Sigmoid colon (tissue), 7 donors: ENCODE measurements around the gene PCDHGA12. TPM values are rescaled to one million over a fixed set of nuclear protein-coding genes. Genes with fewer than 3 reads are reported as not detected.

Experiments
- DNase-seq: peaks from one replicate; pipeline ENCODE4 v3.0.0-alpha.2; 2019
- H3K27ac ChIP-seq, 4 donors: fragments of 200-600 bp; sonication (generic); one replicate each; pipeline ENCODE4 v1.5.1; 2016 to 2019; ENCODE audit warnings: mild to moderate bottlenecking in 1 of 4
- H3K27me3 ChIP-seq, 3 donors: fragments of 200-600 bp; sonication (generic); one replicate each; pipeline ENCODE4 v1.5.1; 2019; ENCODE audit warnings: mild to moderate bottlenecking in 1 of 3
- H3K36me3 ChIP-seq, 4 donors: fragments of 200-600 bp; sonication (generic); one replicate each; pipeline ENCODE4 v1.5.1; 2016 to 2019
- H3K4me1 ChIP-seq, 4 donors: fragments of 200-600 bp; sonication (generic); one replicate each; pipeline ENCODE4 v1.5.1; 2017 to 2019
- H3K4me3 ChIP-seq, 4 donors: fragments of 200-600 bp; sonication (generic); one replicate each; pipeline ENCODE4 v1.5.1; 2017 to 2019; ENCODE audit warnings: mild to moderate bottlenecking in 2 of 4, moderate library complexity in 1 of 4
- H3K9me3 ChIP-seq, 4 donors: fragments of 200-600 bp in 3 of 4; sonication (generic) in 3 of 4; one replicate each; pipeline versions ENCODE4 v1.5.1 to v1.6.1; 2013 to 2019
- CTCF ChIP-seq, 4 experiments: fragments of 450-650 bp in 3 of 4; fragments of 200-600 bp in 1 of 4; IDR thresholded peaks; one replicate each; pipeline ENCODE4 v1.5.1; 2016 to 2019; ENCODE audit warnings: antibody characterized with exemption in 4 of 4, mild to moderate bottlenecking in 3 of 4, moderate library complexity in 2 of 4
- EP300 ChIP-seq, 4 donors: sonication (generic); formaldehyde crosslinking; IDR thresholded peaks; one replicate each; pipeline ENCODE4 v1.6.1; 2017; ENCODE audit warnings: antibody characterized with exemption in 4 of 4
- POLR2A ChIP-seq, 2 donors: fragments of 450-650 bp; IDR thresholded peaks; one replicate each; pipeline ENCODE4 v1.6.1; 2016; ENCODE audit warnings: antibody characterized with exemption in 2 of 2, mild to moderate bottlenecking in 2 of 2, moderate library complexity in 2 of 2
- POLR2AphosphoS5 ChIP-seq, 4 donors: sonication (generic); formaldehyde crosslinking; IDR thresholded peaks; one replicate each; pipeline ENCODE4 v1.6.1; 2017; ENCODE audit warnings: antibody characterized with exemption in 4 of 4
- WGBS, 2 donors: extraction: QIAGEN DNeasy Blood & Tissue Kit; methylation state at CpG; one replicate each; pipeline ENCODE4 v1.1.7; 2013; 5-methylcytosine and 5-hydroxymethylcytosine counted together
- intact Hi-C: fragments of 100-400 bp; cut with DNase I; formaldehyde crosslinking; loops from one replicate; pipeline ENCODE4 v1.15.1; 2023
- polyA plus RNA-seq, 3 donors: library from polyadenylated mRNA; stranded (reverse); fragments of 200-250 nt; gene quantifications; one replicate each; pipeline ENCODE4 v1.2.3, GENCODE V29; 2013
- total RNA-seq, 4 donors: library from RNA; depleted of rRNA; stranded (reverse); fragments of >200 nt; gene quantifications; one replicate each; pipeline ENCODE4 v1.1.0, GENCODE V29; 2016
- donor health status: healthy with polysubstance abuse.
- donor health status: Bipolar disorder and iron deficiency.
- donor health status: healthy.

Gene PCDHGA12
- total and polyA plus RNA-seq, 7 donors, result 0.80 to 14.1 (median 8.7) TPM; not detected in 2

GRCh38 chr5:141441571-141442170 lies 11.4 kb downstream of the PCDHGA12 start:
- Histone ChIP-seq H3K4me3 (no peak overlapping the region), H3K27me3 (no peaks in the 10 kb centered on the region), H3K9me3 (peaks cover 12 to 56% (median 30%) of the 10 kb centered on the region in 4 donors), H3K27ac (no peak overlapping the region), H3K4me1 (no peaks in the 10 kb centered on the region), H3K36me3 (peaks cover 0 to 4% (median 0%) of the 10 kb centered on the region in 4 donors)
- no peak for TF ChIP-seq POLR2AphosphoS5 (IDR thresholded peaks at IDR 0.05)
- no peak for TF ChIP-seq CTCF (IDR thresholded peaks at IDR 0.05)
- no peak for TF ChIP-seq EP300 (IDR thresholded peaks at IDR 0.05)
- no peak for TF ChIP-seq POLR2A (IDR thresholded peaks at IDR 0.05)
- intact Hi-C loops, result no loop called here
- no peak for DNase-seq
- WGBS, 2 donors, result 59 to 78% methylated on average over 50 of the region's 50 CpGs

- TF ChIP-seq POLR2AphosphoS5 (IDR thresholded peaks at IDR 0.05) (no peak), POLR2A (IDR thresholded peaks at IDR 0.05) (no peak), EP300 (IDR thresholded peaks at IDR 0.05) (no peak), CTCF (IDR thresholded peaks at IDR 0.05) (no peak)
- H3K4me1 ChIP-seq, result no peaks in the 10 kb centered on the region
Measured at GRCh38 chr5:141465351-141465750, 35.0 kb downstream of the PCDHGA12 start.

GRCh38 chr5:141475625-141476131 lies 45.4 kb downstream of the PCDHGA12 start, which contains the start of gene PCDHGC3:
PCDHGC3 (plus strand) TSS chr5:141475966; CDS start chr5:141476117, 151 bp downstream.
- Histone ChIP-seq H3K27me3 (no peaks in the 10 kb centered on the region), H3K4me3 (peak within 1 kb of the TSS; percentile 60 to 72 (median 61)), H3K27ac (peak within 1 kb of the TSS; percentile 84 to 93 (median 90)), H3K4me1 (peaks cover 0 to 47% (median 45%) of the 10 kb centered on the region in 4 donors), H3K36me3 (no peaks in the 10 kb centered on the region), H3K9me3 (no peaks in the 10 kb centered on the region)
- peak; percentile 99 for DNase-seq
- TF ChIP-seq POLR2A (IDR thresholded peaks at IDR 0.05) (peak; percentile 73 to 75), CTCF (IDR thresholded peaks at IDR 0.05) (peak in 1 of 4 experiments; percentile 41), POLR2AphosphoS5 (IDR thresholded peaks at IDR 0.05) (peak; percentile 76 to 85 (median 82)), EP300 (IDR thresholded peaks at IDR 0.05) (peak in 2 of 4 donors; percentile 9 to 38)
- WGBS, 2 donors, result 1% methylated on average over 28 of the region's 28 CpGs
- intact Hi-C loops, result loop anchor here (1.0 to 5.0 kb wide), 5 partner anchors 37 to 155 kb away; partner anchors contain the start of genes PCDHGB7 and TAF7

More at GRCh38 chr5:141465351-141465750, 35.0 kb downstream of the PCDHGA12 start:
- H3K9me3 ChIP-seq, result no peaks in the 10 kb centered on the region
- no peak for DNase-seq
- H3K36me3 ChIP-seq, result peaks cover 0 to 7% (median 0%) of the 10 kb centered on the region in 4 donors
- intact Hi-C loops, result no loop called here
- H3K27ac ChIP-seq, result no peak overlapping the region
- no peak overlapping the region for H3K4me3 ChIP-seq
- no peaks in the 10 kb centered on the region for H3K27me3 ChIP-seq
- 94 to 97% methylated on average over 3 of the region's 3 CpGs for WGBS, 2 donors

GRCh38 chr5:141476132-141476911 lies 46.0 kb downstream of the PCDHGA12 start:
- Histone ChIP-seq H3K27ac (peak overlapping the region; percentile 84 to 93 (median 90)), H3K36me3 (no peaks in the 10 kb centered on the region), H3K27me3 (no peaks in the 10 kb centered on the region), H3K4me3 (peak overlapping the region; percentile 60 to 72 (median 61)), H3K4me1 (peaks cover 0 to 54% (median 51%) of the 10 kb centered on the region in 4 donors), H3K9me3 (no peaks in the 10 kb centered on the region)
- WGBS, 2 donors, result 1% methylated on average over 58 of the region's 58 CpGs
- DNase-seq, result peak; percentile 85
- intact Hi-C loops, result loop anchor here (1.0 to 5.0 kb wide), 4 partner anchors 36 to 83 kb away; partner anchors contain the start of gene PCDHGB7
- TF ChIP-seq POLR2AphosphoS5 (IDR thresholded peaks at IDR 0.05) (peak in 3 of 4 donors; percentile 21 to 61 (median 52)), POLR2A (IDR thresholded peaks at IDR 0.05) (no peak)
